ENCODE data around the gene MAP2K2. TPM values are rescaled to one million over a fixed set of nuclear protein-coding genes. Genes with fewer than 3 reads are reported as not detected.
"Not testable (repeated sequence)": the region's sequence is repeated elsewhere in the genome, so short reads cannot be mapped to it uniquely, and the experiment has no call there.

The MAP2K2 gene
- total RNA-seq, 1 experiment from 2014 or later = 185 TPM

DNA sequence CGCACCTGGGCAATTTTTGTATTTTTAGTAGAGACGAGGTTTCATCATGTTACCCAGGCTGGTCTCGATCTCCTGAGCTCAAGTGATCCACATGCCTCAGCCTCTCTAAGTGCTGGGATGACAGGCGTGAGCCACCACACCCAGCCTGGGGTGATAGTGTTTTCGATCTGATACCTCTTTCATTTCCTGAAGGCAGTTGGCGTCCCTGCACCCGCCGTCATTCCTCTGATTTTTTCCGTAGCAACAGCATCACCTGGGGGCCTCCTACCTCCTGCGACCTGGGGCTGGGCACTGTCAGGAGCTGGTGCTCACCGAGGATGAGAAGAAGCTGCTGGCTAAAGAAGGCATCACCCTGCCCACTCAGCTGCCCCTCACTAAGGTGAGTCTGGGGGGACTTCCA, 40.3 kb upstream of the MAP2K2 start:
- no peaks in the 10 kb centered on the region for H3K4me1 ChIP-seq (ENCODE audit: insufficient read depth, low read length, poor library complexity, severe bottlenecking)
- H3K9me3 ChIP-seq (ENCODE audit: low read depth, low read length, poor library complexity, severe bottlenecking) = no peaks in the 10 kb centered on the region
- no peak overlapping the region for H3K27ac ChIP-seq (ENCODE audit: low read depth, low read length, poor library complexity, severe bottlenecking)
- H3K27me3 ChIP-seq (replicated peaks; ENCODE audit: insufficient read depth, low read depth, low read length, poor library complexity) = peaks cover 16% of the 10 kb centered on the region
- no peaks in the 10 kb centered on the region for H3K36me3 ChIP-seq (ENCODE audit: insufficient read depth, low read length, poor library complexity, severe bottlenecking)
- TF ChIP-seq EZH2 (IDR thresholded peaks at IDR 0.05; ENCODE audit: borderline replicate concordance, low read depth, low read length, poor library complexity, severe bottlenecking) = no peak
- TF ChIP-seq, protein P1, sequence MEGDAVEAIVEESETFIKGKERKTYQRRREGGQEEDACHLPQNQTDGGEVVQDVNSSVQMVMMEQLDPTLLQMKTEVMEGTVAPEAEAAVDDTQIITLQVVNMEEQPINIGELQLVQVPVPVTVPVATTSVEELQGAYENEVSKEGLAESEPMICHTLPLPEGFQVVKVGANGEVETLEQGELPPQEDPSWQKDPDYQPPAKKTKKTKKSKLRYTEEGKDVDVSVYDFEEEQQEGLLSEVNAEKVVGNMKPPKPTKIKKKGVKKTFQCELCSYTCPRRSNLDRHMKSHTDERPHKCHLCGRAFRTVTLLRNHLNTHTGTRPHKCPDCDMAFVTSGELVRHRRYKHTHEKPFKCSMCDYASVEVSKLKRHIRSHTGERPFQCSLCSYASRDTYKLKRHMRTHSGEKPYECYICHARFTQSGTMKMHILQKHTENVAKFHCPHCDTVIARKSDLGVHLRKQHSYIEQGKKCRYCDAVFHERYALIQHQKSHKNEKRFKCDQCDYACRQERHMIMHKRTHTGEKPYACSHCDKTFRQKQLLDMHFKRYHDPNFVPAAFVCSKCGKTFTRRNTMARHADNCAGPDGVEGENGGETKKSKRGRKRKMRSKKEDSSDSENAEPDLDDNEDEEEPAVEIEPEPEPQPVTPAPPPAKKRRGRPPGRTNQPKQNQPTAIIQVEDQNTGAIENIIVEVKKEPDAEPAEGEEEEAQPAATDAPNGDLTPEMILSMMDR (conservative IDR thresholded peaks at IDR 0.05; ENCODE audit: low read depth, low read length) = no peak
- DNase-seq (ENCODE audit: low spot score) = no peak
- POLR2A ChIA-PET (ENCODE audit: low non-redundant PET) = interaction anchor here (0.7 kb wide), 1 partner anchor 22 kb away, joined by 6 read pairs; no protein-coding TSS in a partner anchor
- H3K4me3 ChIP-seq (ENCODE audit: low read depth, low read length, poor library complexity, severe bottlenecking) = no peak overlapping the region
- CTCF ChIA-PET = no interaction called here
- intact Hi-C loops (cut with micrococcal nuclease; ENCODE audit: unreplicated experiment) = no loop called here
- no TSS peak for BruUV-seq (replicated peaks)

DNA sequence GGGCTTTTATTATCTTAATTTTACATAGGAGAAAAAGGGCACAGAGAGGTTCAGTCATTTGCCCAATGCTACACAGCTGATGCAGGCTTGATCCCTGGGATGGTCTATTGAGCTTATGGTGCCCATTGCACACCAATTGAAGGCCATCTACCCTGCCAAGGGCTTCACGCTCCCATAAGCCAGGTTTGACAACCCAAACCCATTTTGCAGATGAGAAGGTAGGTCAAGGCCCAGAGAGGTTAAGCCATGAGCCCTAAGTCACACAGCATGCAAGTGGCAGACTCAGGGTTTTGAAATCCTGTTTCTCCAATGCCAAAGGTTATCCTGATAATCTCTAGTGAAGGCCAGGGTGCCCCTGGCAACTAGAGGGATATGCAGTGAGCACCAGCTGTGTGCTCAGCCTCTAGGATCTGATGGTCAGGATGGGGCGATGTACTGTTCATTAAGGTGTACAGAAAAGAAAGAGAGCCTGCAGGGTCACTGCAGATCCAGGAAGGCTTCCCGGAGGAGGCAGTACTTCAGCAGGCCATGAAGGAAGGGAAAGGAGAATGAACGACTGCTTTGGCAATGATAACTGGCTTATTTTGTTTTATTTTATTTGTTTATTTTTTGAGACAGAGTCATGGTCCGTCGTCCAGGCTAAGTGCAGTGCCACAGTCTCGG, 37.6 kb upstream of the MAP2K2 start:
- Histone ChIP-seq H3K9me3 (ENCODE audit: low read depth, low read length, poor library complexity, severe bottlenecking) (no peaks in the 10 kb centered on the region), H3K27ac (ENCODE audit: low read depth, low read length, poor library complexity, severe bottlenecking) (no peak overlapping the region), H3K36me3 (ENCODE audit: insufficient read depth, low read length, poor library complexity, severe bottlenecking) (no peaks in the 10 kb centered on the region), H3K4me1 (ENCODE audit: insufficient read depth, low read length, poor library complexity, severe bottlenecking) (no peaks in the 10 kb centered on the region), H3K27me3 (replicated peaks; ENCODE audit: insufficient read depth, low read depth, low read length, poor library complexity) (peaks cover 16% of the 10 kb centered on the region), H3K4me3 (ENCODE audit: low read depth, low read length, poor library complexity, severe bottlenecking) (no peak overlapping the region)
- TF ChIP-seq, protein P1 (conservative IDR thresholded peaks at IDR 0.05; ENCODE audit: low read depth, low read length) = no peak
- no peak for DNase-seq (ENCODE audit: low spot score)
- ChIA-PET CTCF (no interaction called here), POLR2A (ENCODE audit: low non-redundant PET) (interaction anchor here (0.5 kb wide), 1 partner anchor 140 kb away, joined by 10 read pairs; no protein-coding TSS in a partner anchor)
- intact Hi-C loops (cut with micrococcal nuclease; ENCODE audit: unreplicated experiment) = no loop called here
- no TSS peak for BruUV-seq (replicated peaks)

DNA sequence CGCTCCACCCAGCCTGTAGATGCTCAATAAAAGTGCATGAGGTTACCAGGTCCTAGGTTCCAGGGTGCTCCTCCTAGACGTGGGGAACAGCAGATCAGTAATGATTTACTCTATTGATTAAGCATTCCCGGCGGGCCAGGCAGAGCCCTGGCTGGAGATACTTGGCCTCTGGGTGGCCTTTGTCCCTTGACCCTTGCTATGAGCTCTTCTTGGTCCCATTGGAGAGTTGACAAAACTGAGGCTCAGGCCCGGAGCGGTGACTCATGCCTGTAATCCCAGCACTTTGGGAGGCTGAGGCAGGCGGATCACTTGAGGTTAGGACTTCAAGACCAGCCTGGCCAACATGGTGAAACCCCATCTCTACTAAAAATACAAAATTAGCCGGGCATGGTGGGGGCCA, 34.0 kb upstream of the MAP2K2 start:
- H3K9me3 ChIP-seq (ENCODE audit: low read depth, low read length, poor library complexity, severe bottlenecking); H3K27me3 ChIP-seq (replicated peaks; ENCODE audit: insufficient read depth, low read depth, low read length, poor library complexity); BruUV-seq (replicated peaks); intact Hi-C loops (cut with micrococcal nuclease; ENCODE audit: unreplicated experiment); H3K4me3 ChIP-seq (ENCODE audit: low read depth, low read length, poor library complexity, severe bottlenecking); DNase-seq (ENCODE audit: low spot score); H3K27ac ChIP-seq (ENCODE audit: low read depth, low read length, poor library complexity, severe bottlenecking); H3K36me3 ChIP-seq (ENCODE audit: insufficient read depth, low read length, poor library complexity, severe bottlenecking); CTCF ChIA-PET; H3K4me1 ChIP-seq (ENCODE audit: insufficient read depth, low read length, poor library complexity, severe bottlenecking); POLR2A ChIA-PET (ENCODE audit: low non-redundant PET): not testable (repeated sequence)

DNA sequence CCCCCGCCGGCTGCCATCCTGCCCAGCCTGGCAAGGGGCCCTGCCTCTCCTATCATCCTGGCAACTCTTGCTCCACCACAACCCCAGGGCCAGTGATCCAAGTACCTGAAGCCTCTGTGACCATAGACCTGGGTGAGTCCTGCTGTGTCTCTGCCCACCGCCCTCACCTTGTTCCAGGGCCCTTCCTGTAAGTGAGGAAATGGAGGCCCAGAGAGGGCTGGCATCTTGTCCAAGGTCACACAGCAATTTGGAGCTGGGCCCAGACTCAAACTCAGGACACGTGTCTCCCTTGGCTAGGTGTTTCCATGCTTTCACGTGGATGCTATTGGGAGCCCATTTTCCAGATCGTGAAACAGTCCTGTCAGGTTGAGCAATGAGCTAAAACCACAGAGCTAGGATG, 33.2 kb upstream of the MAP2K2 start:
- Histone ChIP-seq H3K36me3 (ENCODE audit: insufficient read depth, low read length, poor library complexity, severe bottlenecking) (no peaks in the 10 kb centered on the region), H3K4me1 (ENCODE audit: insufficient read depth, low read length, poor library complexity, severe bottlenecking) (no peaks in the 10 kb centered on the region), H3K4me3 (ENCODE audit: low read depth, low read length, poor library complexity, severe bottlenecking) (no peak overlapping the region), H3K27me3 (replicated peaks; ENCODE audit: insufficient read depth, low read depth, low read length, poor library complexity) (no peaks in the 10 kb centered on the region), H3K27ac (ENCODE audit: low read depth, low read length, poor library complexity, severe bottlenecking) (no peak overlapping the region), H3K9me3 (ENCODE audit: low read depth, low read length, poor library complexity, severe bottlenecking) (no peaks in the 10 kb centered on the region)
- CTCF ChIA-PET = no interaction called here
- TF ChIP-seq EZH2 (IDR thresholded peaks at IDR 0.05; ENCODE audit: borderline replicate concordance, low read depth, low read length, poor library complexity, severe bottlenecking) = no peak
- TF ChIP-seq, protein P1 (conservative IDR thresholded peaks at IDR 0.05; ENCODE audit: low read depth, low read length) = no peak
- intact Hi-C loops (cut with micrococcal nuclease; ENCODE audit: unreplicated experiment) = no loop called here
- BruUV-seq (replicated peaks) = no TSS peak
- no peak for DNase-seq (ENCODE audit: low spot score)
- POLR2A ChIA-PET (ENCODE audit: low non-redundant PET) = no interaction called here
